Panc1 (cell line): ENCODE results near the gene DOK5. TPM values are rescaled to one million over a fixed set of nuclear protein-coding genes. Genes with fewer than 3 reads are reported as not detected.

Source experiments
- ATAC-seq: fragments of 200-7000 bp; cut with Tn5 transposase; 2 replicates; pipeline ENCODE4 v1.9.1; 2020; ENCODE audit warnings: mild to moderate bottlenecking, moderate library complexity
- BruUV-seq: library from RNA; stranded (reverse); fragments of 400-500 nt; replicated peaks from 2 replicates; lab custom pipeline; 2021; lab: Mats Ljungman, UMichigan
- CTCF ChIA-PET: fragments of 300-600 bp; sonication (Branson Sonifier 250); formaldehyde crosslinking; loops from one replicate; lab custom pipeline; 2022; ENCODE audit warnings: antibody characterized with exemption; lab: Charles Lee
- POLR2A ChIA-PET: fragments of 300-600 bp; sonication (Branson Sonifier 250); formaldehyde crosslinking; loops from one replicate; lab custom pipeline; 2022; ENCODE audit warnings: antibody characterized with exemption; lab: Charles Lee
- DNase-seq: peaks from one replicate; pipeline ENCODE4 v3.0.0-alpha.2; 2010; ENCODE audit warnings: low read depth, low spot score
- H3K27ac ChIP-seq: 2 replicates; pipeline ENCODE4 v1.5.1; 2011; ENCODE audit warnings: mild to moderate bottlenecking, low read length, inconsistent platforms
- H3K27me3 ChIP-seq: fragments of 200-500 bp; sonication (Bioruptor generic); 2 replicates; pipeline ENCODE4 v1.6.0; 2014; ENCODE audit warnings: low read length, inconsistent platforms; ENCODE audit not compliant: control insufficient read depth, insufficient read depth
- H3K36me3 ChIP-seq: fragments of 200-500 bp; sonication (Bioruptor generic); 2 replicates; pipeline ENCODE4 v1.5.1; 2014; ENCODE audit warnings: inconsistent platforms, mild to moderate bottlenecking, low read length, moderate library complexity; ENCODE audit not compliant: control insufficient read depth, insufficient read depth
- H3K4me1 ChIP-seq: 2 replicates; pipeline ENCODE4 v1.5.1; 2011; ENCODE audit warnings: inconsistent platforms, mild to moderate bottlenecking, low read length, moderate library complexity; ENCODE audit not compliant: control insufficient read depth, insufficient read depth
- H3K4me3 ChIP-seq, 2 experiments: 2 replicates each; pipeline ENCODE4 v1.5.1; 2011 to 2012; ENCODE audit warnings: low read depth in 2 of 2, low read length in 2 of 2, mild to moderate bottlenecking in 2 of 2, inconsistent platforms in 1 of 2, moderate library complexity in 1 of 2
- H3K9me3 ChIP-seq: fragments of 200-500 bp; sonication (Bioruptor generic); 2 replicates; pipeline ENCODE4 v1.5.1; 2014; ENCODE audit warnings: low read depth, mild to moderate bottlenecking, inconsistent platforms, low read length, moderate library complexity; ENCODE audit not compliant: control insufficient read depth, insufficient read depth
- POLR2AphosphoS5 ChIP-seq: IDR thresholded peaks from 2 replicates; pipeline ENCODE4 v1.6.1; 2012; ENCODE audit warnings: mild to moderate bottlenecking, low read depth, low read length, moderate library complexity
- SIN3A ChIP-seq: IDR thresholded peaks from 2 replicates; pipeline ENCODE4 v1.6.1; 2012; ENCODE audit warnings: low read depth, mild to moderate bottlenecking, low read length, moderate library complexity, borderline replicate concordance; ENCODE audit not compliant: insufficient read depth
- TCF7L2 ChIP-seq: IDR thresholded peaks from 2 replicates; pipeline ENCODE4 v1.6.1; 2011; ENCODE audit warnings: mild to moderate bottlenecking, low read depth, low read length, inconsistent platforms
- in situ Hi-C: cut with HindIII; loops from 2 replicates; pipeline ENCODE4 v1.10.0; 2016; ENCODE audit warnings: low sequenced_read_pairs, low pct_unique_long_range_greater_than_20kb
- intact Hi-C: fragments of 100-400 bp; cut with micrococcal nuclease; formaldehyde crosslinking; loops from one replicate; pipeline ENCODE4 v1.10.0; 2022; ENCODE audit not compliant: unreplicated experiment
- total RNA-seq: library from RNA; stranded (reverse); gene quantifications from one replicate; pipeline ENCODE4 v1.2.1, GENCODE V29; 2021; ENCODE audit not compliant: unreplicated experiment
- TF ChIP-seq, protein P1 (sequence below), 2 experiments: IDR thresholded peaks; 2 replicates each; pipeline ENCODE4 v1.6.1; 2011 to 2012; ENCODE audit warnings: low read depth in 2 of 2, control low read depth in 1 of 2, low read length in 1 of 2, mild to moderate bottlenecking in 1 of 2, moderate library complexity in 1 of 2; ENCODE audit not compliant: insufficient read depth in 1 of 2
- TF ChIP-seq, protein P2 (sequence below): fragments of 450-650 bp; IDR thresholded peaks from 2 replicates; pipeline ENCODE4 v1.5.1; 2017; ENCODE audit warnings: mild to moderate bottlenecking

Gene DOK5
- total RNA-seq, 1 experiment from 2014 or later: 0.18 TPM

DNA sequence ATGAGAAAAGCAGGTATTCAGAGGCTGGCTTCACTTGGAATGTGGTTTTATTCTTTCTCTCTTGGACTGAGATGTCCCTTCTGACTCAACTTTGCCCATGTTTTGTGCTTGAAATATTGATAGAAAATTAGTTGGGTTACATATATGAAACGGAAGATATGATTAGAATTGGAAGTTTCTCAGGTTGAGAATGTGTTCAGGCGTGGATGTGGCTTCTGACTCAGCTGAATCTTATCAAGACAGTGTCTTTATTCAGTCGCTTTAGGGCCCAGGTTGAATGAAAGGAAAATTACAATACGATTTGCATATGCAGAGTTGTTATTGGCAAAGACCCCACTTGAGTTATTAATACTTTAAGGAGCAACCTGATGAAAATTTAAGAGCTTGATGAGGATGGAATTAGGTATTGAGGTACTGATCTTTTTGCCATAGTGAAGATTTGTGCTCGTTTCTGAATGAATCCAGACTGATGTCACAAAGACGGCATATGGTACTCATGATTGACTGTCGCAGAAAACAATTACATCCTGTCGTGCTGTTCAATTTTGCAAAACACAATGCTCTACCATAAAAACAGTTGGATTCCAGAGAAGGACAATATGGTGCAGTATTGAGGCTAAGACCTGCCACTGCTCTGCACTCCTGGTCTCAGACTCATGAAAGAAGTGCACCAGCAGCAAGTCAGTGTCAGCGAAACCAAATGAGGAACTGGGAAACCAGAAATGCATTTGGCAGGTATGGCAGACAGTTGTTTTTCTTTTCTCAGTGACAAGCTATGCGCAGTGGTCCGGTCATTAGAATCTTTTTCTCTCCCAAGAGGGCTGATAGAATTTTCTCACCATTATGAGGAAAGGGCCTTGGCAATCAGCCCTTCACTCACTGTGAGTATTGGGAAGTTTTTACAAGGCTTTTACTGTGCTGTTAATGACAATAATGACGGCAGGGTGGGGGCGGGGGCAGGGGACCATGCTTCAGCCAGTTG lies 158.3 kb downstream of the DOK5 start:
- POLR2A ChIA-PET: no interaction called here
- in situ Hi-C loops: no loop called here
- H3K27me3 ChIP-seq: peaks cover 5% of the 10 kb centered on the region; the same call in 1 of the 2 replicates

DNA sequence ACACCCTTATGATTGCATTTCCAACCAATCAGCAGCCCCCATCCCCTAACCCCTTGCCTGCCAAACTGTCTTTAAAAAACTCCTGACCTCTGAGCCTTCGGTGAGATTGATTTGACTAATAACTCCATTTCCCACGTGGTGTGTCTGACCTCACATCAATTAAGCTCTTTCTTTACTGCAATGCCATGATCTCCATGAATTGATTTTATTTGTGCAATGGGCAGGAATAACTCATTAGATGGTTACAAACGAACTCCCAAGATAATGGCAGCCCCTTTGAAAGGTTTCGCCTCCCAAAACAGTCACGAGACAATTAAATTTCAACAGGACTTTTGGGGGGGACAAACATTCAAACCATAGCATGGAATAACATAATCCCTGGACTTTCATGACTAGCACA lies 161.2 kb downstream of the DOK5 start:
- no peaks in the 10 kb centered on the region for H3K9me3 ChIP-seq
- ATAC-seq (no peak), DNase-seq (no peak)
- H3K4me3 ChIP-seq: no peak overlapping the region
- intact Hi-C loops: no loop called here
- H3K36me3 ChIP-seq: no peaks in the 10 kb centered on the region
- H3K27ac ChIP-seq: no peak overlapping the region
- in situ Hi-C loops: no loop called here
- H3K4me1 ChIP-seq: no peaks in the 10 kb centered on the region
- ChIA-PET POLR2A (no interaction called here), CTCF (no interaction called here)
- no peaks in the 10 kb centered on the region for H3K27me3 ChIP-seq
- TF ChIP-seq POLR2AphosphoS5 (no peak), TCF7L2 (no peak), SIN3A (no peak)
- TF ChIP-seq, protein P1, sequence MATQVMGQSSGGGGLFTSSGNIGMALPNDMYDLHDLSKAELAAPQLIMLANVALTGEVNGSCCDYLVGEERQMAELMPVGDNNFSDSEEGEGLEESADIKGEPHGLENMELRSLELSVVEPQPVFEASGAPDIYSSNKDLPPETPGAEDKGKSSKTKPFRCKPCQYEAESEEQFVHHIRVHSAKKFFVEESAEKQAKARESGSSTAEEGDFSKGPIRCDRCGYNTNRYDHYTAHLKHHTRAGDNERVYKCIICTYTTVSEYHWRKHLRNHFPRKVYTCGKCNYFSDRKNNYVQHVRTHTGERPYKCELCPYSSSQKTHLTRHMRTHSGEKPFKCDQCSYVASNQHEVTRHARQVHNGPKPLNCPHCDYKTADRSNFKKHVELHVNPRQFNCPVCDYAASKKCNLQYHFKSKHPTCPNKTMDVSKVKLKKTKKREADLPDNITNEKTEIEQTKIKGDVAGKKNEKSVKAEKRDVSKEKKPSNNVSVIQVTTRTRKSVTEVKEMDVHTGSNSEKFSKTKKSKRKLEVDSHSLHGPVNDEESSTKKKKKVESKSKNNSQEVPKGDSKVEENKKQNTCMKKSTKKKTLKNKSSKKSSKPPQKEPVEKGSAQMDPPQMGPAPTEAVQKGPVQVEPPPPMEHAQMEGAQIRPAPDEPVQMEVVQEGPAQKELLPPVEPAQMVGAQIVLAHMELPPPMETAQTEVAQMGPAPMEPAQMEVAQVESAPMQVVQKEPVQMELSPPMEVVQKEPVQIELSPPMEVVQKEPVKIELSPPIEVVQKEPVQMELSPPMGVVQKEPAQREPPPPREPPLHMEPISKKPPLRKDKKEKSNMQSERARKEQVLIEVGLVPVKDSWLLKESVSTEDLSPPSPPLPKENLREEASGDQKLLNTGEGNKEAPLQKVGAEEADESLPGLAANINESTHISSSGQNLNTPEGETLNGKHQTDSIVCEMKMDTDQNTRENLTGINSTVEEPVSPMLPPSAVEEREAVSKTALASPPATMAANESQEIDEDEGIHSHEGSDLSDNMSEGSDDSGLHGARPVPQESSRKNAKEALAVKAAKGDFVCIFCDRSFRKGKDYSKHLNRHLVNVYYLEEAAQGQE (IDR thresholded peaks at IDR 0.05; ENCODE audit: insufficient read depth in 1 of 2, low read depth in 2 of 2, low read length in 1 of 2): no peak
- TF ChIP-seq, protein P2, sequence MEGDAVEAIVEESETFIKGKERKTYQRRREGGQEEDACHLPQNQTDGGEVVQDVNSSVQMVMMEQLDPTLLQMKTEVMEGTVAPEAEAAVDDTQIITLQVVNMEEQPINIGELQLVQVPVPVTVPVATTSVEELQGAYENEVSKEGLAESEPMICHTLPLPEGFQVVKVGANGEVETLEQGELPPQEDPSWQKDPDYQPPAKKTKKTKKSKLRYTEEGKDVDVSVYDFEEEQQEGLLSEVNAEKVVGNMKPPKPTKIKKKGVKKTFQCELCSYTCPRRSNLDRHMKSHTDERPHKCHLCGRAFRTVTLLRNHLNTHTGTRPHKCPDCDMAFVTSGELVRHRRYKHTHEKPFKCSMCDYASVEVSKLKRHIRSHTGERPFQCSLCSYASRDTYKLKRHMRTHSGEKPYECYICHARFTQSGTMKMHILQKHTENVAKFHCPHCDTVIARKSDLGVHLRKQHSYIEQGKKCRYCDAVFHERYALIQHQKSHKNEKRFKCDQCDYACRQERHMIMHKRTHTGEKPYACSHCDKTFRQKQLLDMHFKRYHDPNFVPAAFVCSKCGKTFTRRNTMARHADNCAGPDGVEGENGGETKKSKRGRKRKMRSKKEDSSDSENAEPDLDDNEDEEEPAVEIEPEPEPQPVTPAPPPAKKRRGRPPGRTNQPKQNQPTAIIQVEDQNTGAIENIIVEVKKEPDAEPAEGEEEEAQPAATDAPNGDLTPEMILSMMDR: no peak
- no TSS peak for BruUV-seq

More for the DNA sequence above, 158.3 kb downstream of the DOK5 start:
- ATAC-seq: no peak
- CTCF ChIA-PET: no interaction called here
- no peaks in the 10 kb centered on the region for H3K9me3 ChIP-seq
- H3K4me3 ChIP-seq: no peak overlapping the region
- intact Hi-C loops: no loop called here
- H3K27ac ChIP-seq: no peak overlapping the region
- H3K4me1 ChIP-seq: no peaks in the 10 kb centered on the region
- TF ChIP-seq SIN3A (no peak), POLR2AphosphoS5 (no peak), TCF7L2 (no peak)
- TF ChIP-seq, protein P1 (IDR thresholded peaks at IDR 0.05; ENCODE audit: insufficient read depth in 1 of 2, low read depth in 2 of 2, low read length in 1 of 2): no peak
- TF ChIP-seq, protein P2: no peak
- DNase-seq: no peak
- no TSS peak for BruUV-seq
- no peaks in the 10 kb centered on the region; the same call in 1 of the 2 replicates for H3K36me3 ChIP-seq
